Activated CD8-positive, alpha-beta memory T cell treated with anti-CD3 and anti-CD28 coated beads for 4 hours (primary cell): ENCODE results near the gene GPR52.
"Not testable (repeated sequence)": the region's sequence is repeated elsewhere in the genome, so short reads cannot be mapped to it uniquely, and the experiment has no call there.

ENCODE experiments used
- DNase-seq, 2 donors: peaks; one replicate each; pipeline ENCODE4 v3.0.0-alpha.2; 2020; ENCODE audit warnings: low read depth in 2 of 2

The GPR52 gene

GRCh38 chr1:174447866-174448530 is at the start of gene GPR52:
Gene GPR52, plus strand, starts transcription at chr1:174447964. Its CDS starts 148 bp downstream, at chr1:174448112.
- DNase-seq = no peak

- no peak for DNase-seq
These were observed 49.5 kb upstream of the GPR52 start for GRCh38 chr1:174398246-174398645.

GRCh38 chr1:174399211-174399610 is 48.6 kb upstream of the GPR52 start:
- no peak for DNase-seq

DNA sequence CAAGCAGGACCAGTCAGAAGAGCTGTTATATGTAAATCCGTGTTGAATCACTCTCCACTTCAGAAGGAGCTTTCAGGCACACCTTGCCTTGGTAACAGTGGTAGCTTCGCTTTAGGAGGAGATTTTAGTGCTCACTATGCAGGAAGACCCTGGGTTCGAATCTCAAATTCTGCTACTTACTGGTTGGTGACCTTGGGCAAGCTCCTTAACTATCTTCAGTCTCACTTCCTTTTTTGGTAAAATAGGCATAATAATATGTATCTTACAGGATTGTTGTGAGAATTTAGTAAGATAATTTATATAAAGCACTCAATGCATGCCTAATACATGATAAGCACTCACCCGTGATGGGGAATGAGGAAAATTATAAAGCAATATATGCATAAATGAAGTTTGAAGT is 46.7 kb upstream of the GPR52 start:
- DNase-seq = no peak

DNA sequence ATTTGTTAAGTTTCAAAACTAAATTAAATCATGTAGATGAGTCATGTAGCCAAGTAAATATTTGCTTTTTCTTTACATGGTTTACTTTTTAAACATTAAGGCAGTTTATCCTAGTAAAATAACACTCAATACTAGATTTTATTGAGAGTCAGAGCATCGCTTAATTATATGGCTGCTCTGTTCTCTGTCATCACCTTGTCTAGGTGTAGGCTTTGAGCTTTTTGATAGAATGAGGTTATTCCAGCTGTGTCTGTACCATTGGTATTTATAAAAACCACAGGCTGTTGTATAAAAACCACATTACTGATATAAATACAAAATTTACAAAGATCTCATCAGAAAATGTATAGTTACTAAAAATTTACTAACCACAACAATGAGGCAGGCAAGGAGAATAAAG is 42.5 kb upstream of the GPR52 start:
- no peak for DNase-seq

DNA sequence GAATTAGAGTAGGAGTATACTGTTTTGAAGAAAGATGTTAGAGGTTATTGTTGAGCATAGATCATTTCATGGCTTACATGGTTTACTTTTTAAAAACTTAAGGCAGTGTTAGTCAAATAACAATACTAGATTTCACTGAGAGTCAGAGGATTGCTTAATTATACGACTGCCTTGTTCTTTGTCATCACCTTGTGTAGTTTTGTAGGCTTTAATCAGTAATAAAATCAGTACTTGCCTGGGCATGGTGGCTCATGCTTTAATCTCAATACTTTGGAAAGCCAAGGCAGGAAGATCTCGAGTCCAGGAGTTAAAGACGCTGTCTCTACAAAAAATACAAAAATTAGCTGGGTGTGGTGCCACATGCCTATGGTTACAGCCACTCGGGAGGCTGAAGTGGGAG is 41.3 kb upstream of the GPR52 start:
- DNase-seq = no peak

DNA sequence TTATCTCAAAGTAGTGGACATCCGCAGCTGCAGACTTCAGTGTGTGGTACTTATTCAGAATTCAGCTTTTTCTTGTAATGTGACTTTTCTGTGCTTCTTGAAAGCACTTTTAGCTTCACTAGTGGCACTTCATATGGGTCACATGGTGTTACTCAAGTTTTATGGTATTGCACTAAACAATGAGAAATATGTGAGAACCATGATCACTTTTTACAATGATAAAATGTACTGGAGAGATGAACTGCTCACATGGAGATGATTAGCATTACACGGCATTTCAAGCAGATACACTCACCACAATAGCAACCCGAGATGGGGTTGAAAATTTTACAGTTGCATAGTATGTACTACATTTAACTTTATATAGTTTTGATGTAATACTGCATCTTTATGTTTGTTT is 40.1 kb upstream of the GPR52 start:
- no peak for DNase-seq

DNA sequence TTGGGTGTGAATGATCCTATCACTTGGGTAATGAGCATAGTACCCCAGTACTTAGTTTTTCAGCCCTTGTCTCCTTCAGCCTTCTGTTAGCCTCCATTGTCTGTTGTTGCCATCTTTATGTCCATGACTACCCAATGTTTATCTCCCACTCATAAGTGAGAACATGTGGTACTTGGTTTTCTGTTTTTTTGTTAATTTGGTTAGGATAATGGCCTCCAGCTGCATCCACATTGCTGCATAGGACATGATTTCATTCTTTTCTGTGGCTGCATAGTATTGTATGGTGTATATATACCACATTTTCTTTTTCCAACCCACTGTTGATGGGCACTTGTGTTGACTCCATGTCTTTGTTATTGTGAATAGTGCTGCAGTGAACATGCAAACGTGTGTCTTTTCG is 39.6 kb upstream of the GPR52 start:
- DNase-seq = no peak

- not testable (repeated sequence) for DNase-seq
These were observed 38.0 kb upstream of the GPR52 start for GRCh38 chr1:174409801-174410200.

GRCh38 chr1:174413632-174414031 is 34.1 kb upstream of the GPR52 start:
- DNase-seq = no peak

- DNase-seq = no peak
These were observed 33.6 kb upstream of the GPR52 start for GRCh38 chr1:174414203-174414602.

DNA sequence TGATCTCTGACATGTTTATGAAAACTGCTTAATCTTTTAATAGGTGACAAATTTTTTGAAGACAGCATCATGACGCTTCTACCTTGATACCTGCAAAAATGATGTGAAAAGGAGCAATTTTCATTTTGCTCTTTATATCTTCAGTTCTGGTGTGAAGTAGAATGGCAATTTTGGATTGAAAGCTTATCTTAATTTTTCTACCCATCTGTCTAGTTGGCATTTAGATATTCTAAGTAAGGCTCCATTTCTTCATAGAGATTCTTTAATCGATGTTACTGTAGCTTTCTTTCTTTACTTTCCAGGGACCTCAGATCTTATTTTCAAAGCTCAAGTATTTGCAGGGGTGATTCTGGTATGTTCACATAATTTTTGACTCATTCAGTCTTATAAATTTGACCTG is 32.3 kb upstream of the GPR52 start:
- no peak for DNase-seq

DNA sequence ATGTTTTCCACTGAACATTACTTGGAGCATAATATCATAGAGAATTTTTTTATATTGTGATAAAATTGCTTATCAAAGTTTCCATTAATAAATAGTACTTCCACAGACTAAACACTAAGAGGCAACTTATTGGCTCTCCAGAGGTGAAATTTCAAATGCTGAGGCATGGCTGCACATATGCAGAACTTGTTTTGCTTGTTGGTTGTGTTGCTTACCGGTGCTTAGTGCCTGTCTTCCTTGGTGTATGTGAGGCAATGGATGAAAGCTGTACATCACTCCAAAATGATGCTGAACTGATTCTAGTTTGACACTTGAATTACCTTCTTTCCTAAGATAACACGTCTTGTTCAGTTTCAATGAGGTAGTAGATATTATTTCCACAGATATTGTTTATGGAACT is 29.8 kb upstream of the GPR52 start:
- DNase-seq = no peak

- DNase-seq = no peak
These were observed 22.6 kb upstream of the GPR52 start for GRCh38 chr1:174425121-174425520.

DNA sequence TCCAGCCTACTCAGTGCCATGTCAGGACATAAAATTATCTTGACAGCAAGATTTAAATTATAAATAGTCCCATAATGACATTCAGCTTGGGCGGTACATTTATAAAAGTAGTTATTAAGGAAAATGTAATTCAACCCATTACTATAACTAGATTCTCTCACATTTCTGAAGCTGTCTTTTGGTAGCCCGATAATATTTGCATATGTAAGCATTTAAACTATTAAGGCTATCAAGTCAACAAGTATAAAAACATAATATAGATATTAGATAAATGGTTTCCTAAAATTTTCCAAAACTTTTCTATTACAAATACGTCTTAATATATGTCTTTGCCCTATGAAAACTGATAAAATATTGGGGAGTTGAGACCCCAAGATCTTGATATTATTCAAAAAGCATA is 21.6 kb upstream of the GPR52 start:
- no peak for DNase-seq

DNA sequence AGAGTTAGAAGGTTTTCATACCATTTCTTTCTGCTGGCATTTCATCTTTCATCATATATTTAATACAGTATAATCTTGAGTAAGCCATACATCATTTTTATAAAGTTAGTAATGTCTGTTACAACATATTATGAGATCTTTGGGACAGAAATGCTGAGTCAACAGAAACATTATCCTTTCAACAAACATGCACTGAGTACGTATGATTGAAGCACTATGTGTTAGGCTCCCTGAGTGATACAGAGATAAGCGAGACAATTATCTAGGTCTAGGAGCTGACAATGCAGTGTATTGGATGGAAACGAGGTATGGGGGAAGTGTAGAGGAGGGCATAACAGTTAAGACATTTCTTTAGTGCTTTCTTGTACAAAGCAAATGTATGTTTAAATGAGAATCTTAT is 19.7 kb upstream of the GPR52 start:
- DNase-seq = no peak

DNA sequence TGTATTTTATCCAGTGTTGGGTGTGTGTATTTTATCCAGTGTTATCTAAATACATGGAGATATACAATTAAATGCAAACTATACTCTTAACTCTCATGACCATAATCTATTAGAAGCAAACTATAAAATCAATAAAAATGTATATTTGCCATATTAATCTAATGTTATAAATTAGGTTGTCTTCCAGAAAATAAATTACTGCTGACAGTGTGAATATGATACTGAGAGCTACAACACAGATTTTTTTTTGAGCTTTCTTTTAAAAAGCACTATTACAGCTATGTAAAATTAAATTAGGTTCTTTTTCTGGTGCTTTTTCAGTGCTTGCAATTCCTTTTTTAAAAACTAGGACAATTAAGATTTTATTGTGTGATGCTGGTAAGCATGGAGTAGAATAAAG is 19.0 kb upstream of the GPR52 start:
- DNase-seq = no peak

- DNase-seq = no peak
These were observed 14.3 kb upstream of the GPR52 start for GRCh38 chr1:174433451-174433850.

- no peak for DNase-seq
These were observed 2.4 kb upstream of the GPR52 start for GRCh38 chr1:174445351-174445750.

- DNase-seq = no peak
These were observed 1.9 kb upstream of the GPR52 start for GRCh38 chr1:174445817-174446216.

GRCh38 chr1:174448531-174448883 is 743 bp downstream of the GPR52 start:
- no peak for DNase-seq

- no peak for DNase-seq
These were observed 1.2 kb downstream of the GPR52 start for GRCh38 chr1:174448974-174449373.

DNA sequence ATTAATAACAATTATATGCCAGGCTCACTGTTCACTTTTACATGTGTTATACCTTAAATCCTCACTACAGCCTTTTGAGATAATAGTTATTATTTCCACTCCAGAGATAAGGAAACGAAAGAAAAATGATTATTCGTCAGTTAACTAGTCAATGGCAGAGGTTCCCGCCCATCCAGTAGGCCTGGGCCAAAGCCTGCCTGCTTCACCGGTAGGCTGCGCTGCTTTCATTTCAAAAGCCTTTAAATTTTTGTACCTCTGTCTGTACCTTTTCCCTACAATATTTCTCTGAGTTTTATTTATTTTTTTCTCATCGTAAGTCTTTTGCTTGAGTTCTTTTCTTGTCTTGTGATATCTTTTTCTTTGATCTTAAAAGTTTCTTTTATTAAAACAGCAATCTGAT is 3.6 kb downstream of the GPR52 start:
- DNase-seq = no peak

GRCh38 chr1:174465855-174466254 is 18.1 kb downstream of the GPR52 start:
- DNase-seq = no peak
